Measurements from ENCODE around the gene C22orf39.

C22orf39 gene

DNA sequence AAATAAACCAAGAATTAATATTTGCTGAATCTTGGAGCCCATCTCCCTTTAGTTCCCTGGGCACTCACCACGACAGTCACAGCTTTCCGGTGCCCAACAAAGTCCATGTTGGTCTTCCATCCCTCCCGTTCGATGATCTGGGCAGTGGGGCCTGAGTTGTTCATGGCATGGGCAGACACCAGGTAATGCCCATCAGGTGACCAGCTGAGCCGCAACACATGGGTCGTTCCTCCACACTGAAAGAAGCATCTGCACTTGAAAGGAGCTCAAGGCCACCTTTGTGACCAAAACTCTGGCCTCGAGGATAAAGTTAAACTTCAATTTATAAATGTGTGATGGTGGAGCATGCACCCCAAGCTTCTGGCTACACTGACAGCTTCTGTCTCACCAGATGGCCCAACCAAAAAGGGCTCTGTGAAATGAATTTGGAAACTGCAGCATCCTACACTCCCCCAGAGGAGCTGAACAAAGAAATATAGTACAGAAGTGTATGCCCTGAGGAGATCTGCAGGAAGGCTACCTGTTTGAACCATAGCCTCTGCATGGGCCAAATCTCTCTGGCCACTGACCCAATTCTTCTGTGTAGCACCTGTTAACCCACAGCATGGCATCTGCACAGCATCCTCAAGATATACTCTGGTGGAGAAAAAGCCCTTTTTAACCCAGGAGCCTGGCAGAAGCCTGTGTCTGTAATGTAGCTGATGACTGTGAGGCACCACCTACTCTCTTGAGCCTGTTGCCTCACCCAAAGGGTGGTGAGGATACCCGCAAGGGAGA, 53.0 kb downstream of the C22orf39 start:
- Histone ChIP-seq H3K36me3 (ENCODE audit: control insufficient read depth, insufficient read depth, low read length) (no peaks in the 10 kb centered on the region), H3K27me3 (ENCODE audit: control insufficient read depth, insufficient read depth, low read length) (no peaks in the 10 kb centered on the region), H3K9ac (no peak overlapping the region), H3K4me2 (ENCODE audit: low read length) (no peak overlapping the region), H3K9me3 (ENCODE audit: control insufficient read depth, low read length) (no peaks in the 10 kb centered on the region), H3K4me1 (no peaks in the 10 kb centered on the region), H3K79me2 (no peaks in the 10 kb centered on the region), H3K27ac (no peak overlapping the region), H2AFZ (no peak overlapping the region), H3K4me3 (ENCODE audit: low read depth, low read length) (no peak overlapping the region)
- TF ChIP-seq CTCF (IDR thresholded peaks at IDR 0.05) = no peak

DNA sequence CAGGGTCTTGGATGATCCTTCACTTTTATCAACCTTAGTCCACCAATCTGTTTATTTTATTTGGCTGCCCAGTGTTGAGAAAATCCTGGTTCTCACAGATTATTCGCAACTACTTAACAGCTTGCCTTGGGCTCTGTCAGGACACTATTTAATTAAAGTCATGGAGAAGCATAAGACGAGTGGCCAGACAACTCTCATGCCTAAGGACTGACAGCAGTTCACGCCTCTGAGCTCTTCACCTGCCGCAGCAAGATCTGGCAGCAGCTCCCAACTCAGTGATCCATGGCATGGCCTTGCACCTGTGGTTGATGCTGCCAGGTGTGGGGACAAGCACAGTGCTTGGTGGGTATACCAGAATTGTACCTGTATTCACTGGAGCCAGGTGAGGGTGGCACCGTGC, 53.8 kb downstream of the C22orf39 start:
- Histone ChIP-seq H3K4me3 (ENCODE audit: low read depth, low read length) (no peak overlapping the region), H3K9me3 (ENCODE audit: control insufficient read depth, low read length) (no peaks in the 10 kb centered on the region), H3K4me2 (ENCODE audit: low read length) (no peak overlapping the region), H3K36me3 (ENCODE audit: control insufficient read depth, insufficient read depth, low read length) (no peaks in the 10 kb centered on the region), H2AFZ (no peak overlapping the region), H3K79me2 (no peaks in the 10 kb centered on the region), H3K4me1 (no peaks in the 10 kb centered on the region), H3K27ac (no peak overlapping the region), H3K27me3 (ENCODE audit: control insufficient read depth, insufficient read depth, low read length) (no peaks in the 10 kb centered on the region), H3K9ac (no peak overlapping the region)
- TF ChIP-seq CTCF (IDR thresholded peaks at IDR 0.05) = no peak
